Lower lobe of right lung (tissue), 2 donors: ENCODE measurements around the gene TULP1. TPM values are rescaled to one million over a fixed set of nuclear protein-coding genes. Genes with fewer than 3 reads are reported as not detected.

ENCODE experiments used
- ATAC-seq, 2 donors: fragments of 200-7000 bp; cut with Tn5 transposase; one replicate each; pipeline ENCODE4 v1.9.1; 2020 to 2022; ENCODE audit warnings: mild to moderate bottlenecking in 2 of 2, moderate library complexity in 2 of 2
- DNase-seq: peaks from one replicate; pipeline ENCODE4 v3.0.0-alpha.2; 2020
- H3K27ac ChIP-seq: fragments of 200-600 bp; one replicate; pipeline ENCODE4 v1.8.0; 2022
- H3K27me3 ChIP-seq: fragments of 200-600 bp; one replicate; pipeline ENCODE4 v1.8.0; 2022; ENCODE audit warnings: low read depth
- H3K36me3 ChIP-seq: fragments of 200-600 bp; one replicate; pipeline ENCODE4 v1.8.0; 2022; ENCODE audit warnings: mild to moderate bottlenecking
- H3K4me1 ChIP-seq: fragments of 200-600 bp; one replicate; pipeline ENCODE4 v1.8.0; 2022
- H3K4me3 ChIP-seq: fragments of 200-600 bp; one replicate; pipeline ENCODE4 v1.8.0; 2022; ENCODE audit warnings: mild to moderate bottlenecking
- H3K9me3 ChIP-seq: fragments of 200-600 bp; one replicate; pipeline ENCODE4 v1.8.0; 2022
- intact Hi-C: fragments of 100-400 bp; cut with DNase I; formaldehyde crosslinking; loops from one replicate; pipeline ENCODE4 v1.11.0; 2022
- total RNA-seq: library from RNA; stranded (reverse); fragmentation: NEBNext Ultra II Directional; extraction: Animal tissue kit (Norgen Biotek cat#: 25700); gene quantifications from one replicate; pipeline ENCODE4 v1.2.1, GENCODE V29; 2021
- TF ChIP-seq, protein P1 (sequence below): fragments of 200-600 bp; IDR thresholded peaks from one replicate; pipeline ENCODE4 v1.8.0; 2022; ENCODE audit warnings: antibody characterized with exemption, mild to moderate bottlenecking
- donor health status: DM: no; HTN: yes; CAD: no; lungs with severe emphysema.

Gene TULP1
- total RNA-seq, 1 donor from 2014 or later = not detected

GRCh38 chr6:35499372-35499771 is 13.3 kb downstream of the TULP1 start:
- intact Hi-C loops = no loop called here
- Histone ChIP-seq H3K4me1 (peaks cover 28% of the 10 kb centered on the region), H3K4me3 (no peak overlapping the region), H3K9me3 (no peaks in the 10 kb centered on the region), H3K27ac (no peak overlapping the region), H3K36me3 (no peaks in the 10 kb centered on the region), H3K27me3 (peaks cover 24% of the 10 kb centered on the region)
- no peak for DNase-seq
- TF ChIP-seq, protein P1, sequence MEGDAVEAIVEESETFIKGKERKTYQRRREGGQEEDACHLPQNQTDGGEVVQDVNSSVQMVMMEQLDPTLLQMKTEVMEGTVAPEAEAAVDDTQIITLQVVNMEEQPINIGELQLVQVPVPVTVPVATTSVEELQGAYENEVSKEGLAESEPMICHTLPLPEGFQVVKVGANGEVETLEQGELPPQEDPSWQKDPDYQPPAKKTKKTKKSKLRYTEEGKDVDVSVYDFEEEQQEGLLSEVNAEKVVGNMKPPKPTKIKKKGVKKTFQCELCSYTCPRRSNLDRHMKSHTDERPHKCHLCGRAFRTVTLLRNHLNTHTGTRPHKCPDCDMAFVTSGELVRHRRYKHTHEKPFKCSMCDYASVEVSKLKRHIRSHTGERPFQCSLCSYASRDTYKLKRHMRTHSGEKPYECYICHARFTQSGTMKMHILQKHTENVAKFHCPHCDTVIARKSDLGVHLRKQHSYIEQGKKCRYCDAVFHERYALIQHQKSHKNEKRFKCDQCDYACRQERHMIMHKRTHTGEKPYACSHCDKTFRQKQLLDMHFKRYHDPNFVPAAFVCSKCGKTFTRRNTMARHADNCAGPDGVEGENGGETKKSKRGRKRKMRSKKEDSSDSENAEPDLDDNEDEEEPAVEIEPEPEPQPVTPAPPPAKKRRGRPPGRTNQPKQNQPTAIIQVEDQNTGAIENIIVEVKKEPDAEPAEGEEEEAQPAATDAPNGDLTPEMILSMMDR = no peak
- ATAC-seq = no peak

DNA sequence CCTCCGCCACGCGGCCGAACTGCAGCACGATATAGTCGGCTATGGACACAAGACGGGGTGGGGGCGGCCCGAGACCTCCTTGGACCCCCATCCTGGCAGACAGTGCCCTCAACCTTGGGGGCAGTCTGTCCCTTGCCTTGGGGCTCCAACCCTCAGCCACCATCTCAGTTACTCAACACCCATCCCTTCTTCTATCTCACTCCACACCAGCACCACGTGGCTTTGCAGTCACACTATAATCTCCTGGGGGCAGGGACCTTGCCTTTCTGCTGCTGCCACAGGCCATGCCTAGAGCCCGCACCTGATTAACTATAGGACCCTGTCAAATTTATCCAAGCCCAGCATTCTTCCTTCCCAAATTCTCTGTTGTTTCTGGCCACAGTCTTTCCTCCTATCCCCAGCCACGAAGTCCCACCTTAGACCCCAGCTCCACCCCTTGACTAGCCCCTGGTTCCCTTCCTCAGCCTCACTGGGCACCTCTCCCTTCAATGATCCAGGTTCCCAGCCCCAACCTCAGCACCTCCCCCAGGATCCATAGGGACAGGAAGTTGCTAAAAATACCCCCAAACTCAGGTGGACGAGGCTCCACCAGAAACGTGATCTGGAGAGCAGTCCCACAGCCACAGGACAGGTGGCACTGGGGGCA is 14.2 kb downstream of the TULP1 start:
- TF ChIP-seq, protein P1 = no peak
- DNase-seq (no peak), ATAC-seq (no peak)
- H3K9me3 ChIP-seq = no peaks in the 10 kb centered on the region
- peaks cover 17% of the 10 kb centered on the region for H3K27me3 ChIP-seq
- H3K4me3 ChIP-seq = peak overlapping the region; percentile 68
- H3K27ac ChIP-seq = peak overlapping the region; percentile 92
- H3K4me1 ChIP-seq = peaks cover 37% of the 10 kb centered on the region
- intact Hi-C loops = no loop called here
- no peaks in the 10 kb centered on the region for H3K36me3 ChIP-seq

DNA sequence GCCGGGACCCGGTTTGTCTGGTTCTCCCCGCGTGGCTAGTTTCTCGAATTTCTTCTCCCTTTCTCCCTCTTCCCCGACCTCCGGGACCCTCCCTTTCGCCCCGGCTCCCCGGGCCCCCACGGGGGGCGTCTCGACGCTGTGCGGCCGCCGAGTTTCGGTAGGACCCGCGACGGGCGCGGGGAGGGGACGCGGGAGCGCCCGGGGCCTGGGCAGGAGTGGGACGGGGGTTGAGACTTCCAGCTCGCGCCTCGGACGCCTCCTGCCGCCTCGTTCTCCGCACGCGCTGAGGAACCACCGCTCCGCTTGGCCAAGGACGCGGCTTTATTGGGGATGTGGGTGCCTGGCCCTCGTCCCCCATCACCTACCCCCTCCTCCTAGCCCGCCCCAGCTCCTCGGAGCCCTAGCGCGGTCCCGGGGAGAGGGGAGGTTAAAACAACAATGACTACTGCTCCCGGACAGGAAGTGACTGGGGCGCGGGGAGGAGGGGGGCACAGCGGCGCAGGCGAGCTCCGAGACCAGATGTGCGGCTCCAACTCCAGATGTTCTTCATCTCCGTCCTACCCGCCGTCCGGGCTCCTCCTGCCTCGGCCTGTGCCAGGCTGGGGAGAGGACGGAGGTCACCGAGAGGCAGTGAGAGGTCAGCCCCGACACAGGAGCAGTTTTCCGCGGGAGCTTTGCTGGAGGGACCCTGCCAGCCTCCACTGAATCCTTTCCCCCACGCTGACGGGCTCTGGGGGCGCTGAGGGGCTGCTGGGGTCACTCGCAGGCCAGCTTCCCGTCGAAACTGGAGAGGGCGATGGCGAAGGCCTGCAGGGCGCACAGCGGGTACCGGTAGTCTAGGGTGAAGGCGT is 14.9 kb downstream of the TULP1 start:
- H3K9me3 ChIP-seq = no peaks in the 10 kb centered on the region
- H3K4me3 ChIP-seq = peak overlapping the region; percentile 68
- H3K4me1 ChIP-seq = peaks cover 43% of the 10 kb centered on the region
- ATAC-seq = peak; percentile 54 to 70
- TF ChIP-seq, protein P1 = no peak
- peaks cover 14% of the 10 kb centered on the region for H3K27me3 ChIP-seq
- intact Hi-C loops = no loop called here
- peak overlapping the region; percentile 92 for H3K27ac ChIP-seq
- DNase-seq = peak; percentile 77
- H3K36me3 ChIP-seq = no peaks in the 10 kb centered on the region

DNA sequence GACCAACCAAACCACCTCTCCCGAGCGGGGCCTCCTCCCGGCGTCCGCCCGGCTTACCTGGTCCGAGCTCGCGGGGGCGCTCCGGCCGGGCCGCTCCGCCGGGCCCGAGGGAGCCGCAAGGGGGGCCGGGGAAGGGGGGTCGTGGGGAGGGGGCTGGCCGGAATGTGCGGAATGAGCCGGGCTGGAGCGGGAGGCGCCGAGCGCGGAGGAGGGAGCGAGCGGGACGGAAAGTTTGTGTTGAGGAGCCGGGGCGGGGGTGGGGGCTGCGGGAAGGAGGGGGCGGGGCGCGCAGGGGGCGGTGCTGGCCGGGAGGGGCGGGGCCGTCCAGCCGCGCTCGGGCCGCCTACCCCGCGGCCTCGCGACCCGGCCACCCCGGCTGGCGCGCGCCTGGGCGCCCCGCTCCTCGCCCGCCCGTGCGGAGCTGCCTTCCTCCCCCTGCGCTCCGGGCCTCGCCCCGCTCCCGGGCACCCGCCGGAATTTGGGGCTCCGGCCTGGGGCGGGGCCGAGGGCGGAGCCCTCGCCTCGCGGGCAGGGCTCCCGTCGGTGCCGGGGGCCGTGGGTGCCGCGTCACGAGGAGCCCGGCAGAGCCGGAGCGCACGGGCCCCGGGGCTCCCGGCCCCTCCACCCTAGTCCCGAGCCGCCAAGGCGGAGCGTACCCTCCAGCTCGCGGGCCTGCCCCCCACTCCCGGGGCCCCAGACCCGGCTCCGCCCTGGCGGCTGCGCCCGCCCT is 15.7 kb downstream of the TULP1 start, which contains the start of gene TEAD3:
TEAD3 (minus strand) TSS at position 239 of the 730 bp plus-strand sequence.
- Histone ChIP-seq H3K27ac (peak within 1 kb of the TSS; percentile 92), H3K9me3 (no peaks in the 10 kb centered on the region), H3K4me3 (peak within 1 kb of the TSS; percentile 68), H3K36me3 (no peaks in the 10 kb centered on the region), H3K27me3 (peaks cover 14% of the 10 kb centered on the region), H3K4me1 (peaks cover 51% of the 10 kb centered on the region)
- ATAC-seq = peak; percentile 79 to 82
- intact Hi-C loops = no loop called here
- TF ChIP-seq, protein P1 = peak; percentile 21
- peak; percentile 74 for DNase-seq
